PC-9 (cell line): Measurements from ENCODE around the gene HOXC12. TPM values are rescaled to one million over a fixed set of nuclear protein-coding genes. Genes with fewer than 3 reads are reported as not detected.

Experiments used
- BruUV-seq: library from RNA; stranded (reverse); fragments of 400-500 nt; replicated peaks from 2 replicates; lab custom pipeline; 2021; lab: Mats Ljungman, UMichigan
- CTCF ChIA-PET: fragments of 300-600 bp; sonication (Branson Sonifier 250); formaldehyde crosslinking; loops from one replicate; lab custom pipeline; 2022; ENCODE audit warnings: antibody characterized with exemption; lab: Charles Lee
- POLR2A ChIA-PET: fragments of 300-600 bp; sonication (Branson Sonifier 250); formaldehyde crosslinking; loops from one replicate; lab custom pipeline; 2022; ENCODE audit warnings: antibody characterized with exemption; ENCODE audit not compliant: unreplicated experiment; lab: Charles Lee
- DNase-seq, 2 experiments: peaks; one replicate each; pipeline versions ENCODE4 v3.0.0 to v3.0.0-alpha.2; 2015 to 2022; ENCODE audit warnings: mixed read lengths in 1 of 2
- H2AFZ ChIP-seq: fragments of 200-600 bp; sonication (generic); 2 replicates; pipeline ENCODE4 v1.8.1; 2017; ENCODE audit warnings: antibody characterized with exemption
- H3F3A ChIP-seq: fragments of 200-600 bp; sonication (generic); 2 replicates; pipeline ENCODE4 v1.8.1; 2017; ENCODE audit warnings: antibody characterized with exemption, mild to moderate bottlenecking, low read depth; ENCODE audit not compliant: insufficient read depth
- H3K27ac ChIP-seq: fragments of 200-600 bp; sonication (generic); 2 replicates; pipeline ENCODE4 v1.6.1; 2016; ENCODE audit warnings: mixed run types
- H3K27me3 ChIP-seq: fragments of 200-600 bp; sonication (generic); 2 replicates; pipeline ENCODE4 v1.6.1; 2016; ENCODE audit warnings: low read depth, mixed run types; ENCODE audit not compliant: insufficient read depth
- H3K36me3 ChIP-seq: fragments of 200-600 bp; sonication (generic); 2 replicates; pipeline ENCODE4 v1.6.1; 2016; ENCODE audit warnings: low read depth, mixed run types
- H3K4me1 ChIP-seq: fragments of 200-600 bp; sonication (generic); replicated peaks from 2 replicates; pipeline ENCODE4 v1.6.1; 2016; ENCODE audit warnings: mixed run types; ENCODE audit not compliant: insufficient read depth
- H3K4me2 ChIP-seq: fragments of 200-600 bp; sonication (generic); 2 replicates; pipeline ENCODE4 v1.6.1; 2017; ENCODE audit warnings: mixed run types
- H3K4me3 ChIP-seq: fragments of 200-600 bp; sonication (generic); 2 replicates; pipeline ENCODE4 v1.6.1; 2016; ENCODE audit warnings: mixed run types
- H3K79me2 ChIP-seq: fragments of 200-600 bp; sonication (generic); 2 replicates; pipeline ENCODE4 v1.6.1; 2017; ENCODE audit warnings: low read depth, mixed run types
- H3K9me2 ChIP-seq: fragments of 200-600 bp; sonication (generic); 2 replicates; pipeline ENCODE4 v1.8.1; 2017; ENCODE audit warnings: mild to moderate bottlenecking; ENCODE audit not compliant: insufficient read depth
- H3K9me3 ChIP-seq: fragments of 200-600 bp; sonication (generic); 2 replicates; pipeline ENCODE4 v1.8.1; 2016; ENCODE audit warnings: low read depth; ENCODE audit not compliant: insufficient read depth
- H4K20me1 ChIP-seq: fragments of 200-600 bp; sonication (generic); 2 replicates; pipeline ENCODE4 v1.8.1; 2017; ENCODE audit not compliant: insufficient read depth
- EZH2 ChIP-seq: fragments of 200-600 bp; sonication (generic); IDR thresholded peaks from 2 replicates; pipeline ENCODE4 v1.8.0; 2017; ENCODE audit warnings: antibody characterized with exemption, low read depth
- intact Hi-C: fragments of 100-400 bp; cut with micrococcal nuclease; formaldehyde crosslinking; loops from one replicate; pipeline ENCODE4 v1.10.0; 2022; ENCODE audit not compliant: unreplicated experiment
- total RNA-seq: library from RNA; stranded (reverse); gene quantifications from 2 replicates; pipeline ENCODE4 v1.2.3, GENCODE V29; 2021
- TF ChIP-seq, protein P1 (sequence below): fragments of 200-600 bp; sonication (generic); conservative IDR thresholded peaks from 2 replicates; pipeline ENCODE4 v1.6.1; 2017; ENCODE audit warnings: mixed run types, antibody characterized with exemption, mild to moderate bottlenecking, moderate library complexity

Gene HOXC12
- total RNA-seq, 1 experiment from 2014 or later, result 0.24 TPM

GRCh38 chr12:53990311-53991076, 35.8 kb downstream of the HOXC12 start:
- Histone ChIP-seq H4K20me1 (no peaks in the 10 kb centered on the region), H3K79me2 (0 out of 2 replicates have a peak, but pooled peaks cover 3% of the 10 kb centered on the region), H3K9me2 (no peaks in the 10 kb centered on the region), H3K4me3 (no peak overlapping the region), H2AFZ (no peak overlapping the region), H3K4me2 (no peak overlapping the region; the same call in 1 of the 2 replicates), H3K27me3 (no peaks in the 10 kb centered on the region), H3K4me1 (peaks cover 33% of the 10 kb centered on the region), H3K9me3 (no peaks in the 10 kb centered on the region), H3F3A (peaks cover 14% of the 10 kb centered on the region; the same call in 1 of the 2 replicates), H3K36me3 (no peaks in the 10 kb centered on the region), H3K27ac (no peak overlapping the region)
- ChIA-PET POLR2A (no interaction called here), CTCF (interaction anchor here (0.6 kb wide), 2 partner anchors 12 to 238 kb away, joined by 3 read pairs; no protein-coding TSS in a partner anchor)
- intact Hi-C loops, result no loop called here
- TF ChIP-seq, protein P1, sequence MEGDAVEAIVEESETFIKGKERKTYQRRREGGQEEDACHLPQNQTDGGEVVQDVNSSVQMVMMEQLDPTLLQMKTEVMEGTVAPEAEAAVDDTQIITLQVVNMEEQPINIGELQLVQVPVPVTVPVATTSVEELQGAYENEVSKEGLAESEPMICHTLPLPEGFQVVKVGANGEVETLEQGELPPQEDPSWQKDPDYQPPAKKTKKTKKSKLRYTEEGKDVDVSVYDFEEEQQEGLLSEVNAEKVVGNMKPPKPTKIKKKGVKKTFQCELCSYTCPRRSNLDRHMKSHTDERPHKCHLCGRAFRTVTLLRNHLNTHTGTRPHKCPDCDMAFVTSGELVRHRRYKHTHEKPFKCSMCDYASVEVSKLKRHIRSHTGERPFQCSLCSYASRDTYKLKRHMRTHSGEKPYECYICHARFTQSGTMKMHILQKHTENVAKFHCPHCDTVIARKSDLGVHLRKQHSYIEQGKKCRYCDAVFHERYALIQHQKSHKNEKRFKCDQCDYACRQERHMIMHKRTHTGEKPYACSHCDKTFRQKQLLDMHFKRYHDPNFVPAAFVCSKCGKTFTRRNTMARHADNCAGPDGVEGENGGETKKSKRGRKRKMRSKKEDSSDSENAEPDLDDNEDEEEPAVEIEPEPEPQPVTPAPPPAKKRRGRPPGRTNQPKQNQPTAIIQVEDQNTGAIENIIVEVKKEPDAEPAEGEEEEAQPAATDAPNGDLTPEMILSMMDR, result no peak
- TF ChIP-seq EZH2, result no peak
- no peak for DNase-seq
- BruUV-seq, result no TSS peak

- BruUV-seq, result no TSS peak
- Histone ChIP-seq H2AFZ (no peak overlapping the region), H3K27me3 (no peaks in the 10 kb centered on the region), H3K4me1 (peaks cover 33% of the 10 kb centered on the region), H3K9me2 (no peaks in the 10 kb centered on the region), H3F3A (peaks cover 14% of the 10 kb centered on the region; the same call in 1 of the 2 replicates), H3K79me2 (peaks cover 6% of the 10 kb centered on the region; the same call in 1 of the 2 replicates), H4K20me1 (no peaks in the 10 kb centered on the region), H3K9me3 (no peaks in the 10 kb centered on the region), H3K36me3 (no peaks in the 10 kb centered on the region), H3K4me2 (no peak overlapping the region), H3K4me3 (no peak overlapping the region), H3K27ac (no peak overlapping the region)
- TF ChIP-seq, protein P1, result no peak
- TF ChIP-seq EZH2, result no peak
- no peak for DNase-seq
- intact Hi-C loops, result no loop called here
- CTCF ChIA-PET, result interaction anchor here (0.6 to 0.7 kb wide), 3 partner anchors 11 to 238 kb away, joined by 3 read pairs; no protein-coding TSS in a partner anchor
- POLR2A ChIA-PET, result interaction anchor here (0.5 kb wide), 1 partner anchor 56 kb away, joined by 4 read pairs; no protein-coding TSS in a partner anchor
Measured at GRCh38 chr12:53991077-53991460, 36.4 kb downstream of the HOXC12 start.

GRCh38 chr12:53992377-53992889, 37.7 kb downstream of the HOXC12 start:
- intact Hi-C loops, result no loop called here
- peaks cover 12% of the 10 kb centered on the region; the same call in 1 of the 2 replicates for H3K79me2 ChIP-seq
- BruUV-seq, result no TSS peak
- POLR2A ChIA-PET, result no interaction called here
- H3F3A ChIP-seq, result peaks cover 14% of the 10 kb centered on the region; the same call in 1 of the 2 replicates
- H4K20me1 ChIP-seq, result no peaks in the 10 kb centered on the region
- H3K36me3 ChIP-seq, result no peaks in the 10 kb centered on the region
- no peak overlapping the region for H2AFZ ChIP-seq
- no peaks in the 10 kb centered on the region for H3K9me3 ChIP-seq
- H3K4me2 ChIP-seq, result no peak overlapping the region
- TF ChIP-seq, protein P1, result no peak
- no peak for TF ChIP-seq EZH2
- CTCF ChIA-PET, result interaction anchor here (0.7 kb wide), 1 partner anchor 366 kb away, joined by 5 read pairs; no protein-coding TSS in a partner anchor
- H3K4me3 ChIP-seq, result no peak overlapping the region
- DNase-seq, result no peak
- H3K27me3 ChIP-seq, result no peaks in the 10 kb centered on the region
- no peak overlapping the region for H3K27ac ChIP-seq
- peaks cover 37% of the 10 kb centered on the region for H3K4me1 ChIP-seq
- H3K9me2 ChIP-seq, result no peaks in the 10 kb centered on the region
